Astrocyte (in vitro differentiated cells and primary cell): ENCODE data around the gene DUSP16. TPM values are rescaled to one million over a fixed set of nuclear protein-coding genes. Genes with fewer than 3 reads are reported as not detected.

Experiments
- DNase-seq: peaks from one replicate; pipeline ENCODE4 v3.0.0-alpha.2; 2010; ENCODE audit warnings: low read depth
- FAIRE-seq: peaks from 2 replicates; lab custom pipeline; 2011; peaks lifted over from hg19 to GRCh38; lab: Jason Lieb, UNC
- H2AFZ ChIP-seq: 2 replicates; pipeline ENCODE4 v1.6.0; 2012; ENCODE audit warnings: low read depth, low read length, inconsistent platforms
- H3K27ac ChIP-seq: 2 replicates; pipeline ENCODE4 v1.5.1; 2011; ENCODE audit warnings: low read depth, low read length, inconsistent platforms
- H3K27me3 ChIP-seq: 2 replicates; pipeline ENCODE4 v1.6.0; 2011; ENCODE audit warnings: low read length, inconsistent platforms; ENCODE audit not compliant: insufficient read depth
- H3K36me3 ChIP-seq: 2 replicates; pipeline ENCODE4 v1.5.1; 2011; ENCODE audit warnings: low read length, inconsistent platforms; ENCODE audit not compliant: insufficient read depth
- H3K4me1 ChIP-seq: 2 replicates; pipeline ENCODE4 v1.5.1; 2011; ENCODE audit warnings: low read length, inconsistent platforms; ENCODE audit not compliant: insufficient read depth
- H3K4me2 ChIP-seq: 2 replicates; pipeline ENCODE4 v1.6.0; 2012; ENCODE audit warnings: low read length, inconsistent platforms
- H3K4me3 ChIP-seq: 2 replicates; pipeline ENCODE4 v1.5.1; 2011; ENCODE audit warnings: low read depth, mild to moderate bottlenecking, low read length, inconsistent platforms; ENCODE audit not compliant: insufficient read depth
- H3K79me2 ChIP-seq: 2 replicates; pipeline ENCODE4 v1.6.0; 2012; ENCODE audit warnings: mild to moderate bottlenecking, low read length, inconsistent platforms; ENCODE audit not compliant: insufficient read depth
- H3K9ac ChIP-seq: 2 replicates; pipeline ENCODE4 v1.6.0; 2012; ENCODE audit warnings: mild to moderate bottlenecking, low read length, inconsistent platforms
- H3K9me3 ChIP-seq: 2 replicates; pipeline ENCODE4 v1.5.1; 2012; ENCODE audit warnings: low read depth, mild to moderate bottlenecking, low read length, inconsistent platforms; ENCODE audit not compliant: insufficient read depth
- H4K20me1 ChIP-seq: 2 replicates; pipeline ENCODE4 v1.6.0; 2012; ENCODE audit warnings: low read length, inconsistent platforms; ENCODE audit not compliant: insufficient read depth
- H3K27ac Mint-ChIP-seq: one replicate; pipeline ENCODE4 v1.8.0; 2021; ENCODE audit warnings: mild to moderate bottlenecking, mixed read lengths; ENCODE audit not compliant: unreplicated experiment
- H3K27me3 Mint-ChIP-seq: one replicate; pipeline ENCODE4 v1.8.0; 2021; ENCODE audit warnings: low read depth, mixed read lengths; ENCODE audit not compliant: unreplicated experiment
- H3K36me3 Mint-ChIP-seq: one replicate; pipeline ENCODE4 v1.8.0; 2021; ENCODE audit warnings: low read depth, mixed read lengths; ENCODE audit not compliant: unreplicated experiment
- H3K4me1 Mint-ChIP-seq: one replicate; pipeline ENCODE4 v1.8.0; 2021; ENCODE audit warnings: low read depth, mixed read lengths; ENCODE audit not compliant: unreplicated experiment
- H3K4me3 Mint-ChIP-seq: one replicate; pipeline ENCODE4 v1.8.0; 2021; ENCODE audit warnings: mild to moderate bottlenecking, moderate library complexity, mixed read lengths; ENCODE audit not compliant: unreplicated experiment
- H3K9me3 Mint-ChIP-seq: one replicate; pipeline ENCODE4 v1.8.0; 2021; ENCODE audit warnings: mild to moderate bottlenecking, mixed read lengths; ENCODE audit not compliant: unreplicated experiment
- CTCF ChIP-seq: IDR thresholded peaks from 2 replicates; pipeline ENCODE4 v1.5.1; 2011; ENCODE audit warnings: low read depth, mild to moderate bottlenecking, inconsistent platforms, low read length, moderate library complexity; ENCODE audit not compliant: insufficient read depth
- EZH2 ChIP-seq: IDR thresholded peaks from 2 replicates; pipeline ENCODE4 v1.6.1; 2012; ENCODE audit warnings: mild to moderate bottlenecking, low read length, inconsistent platforms; ENCODE audit not compliant: insufficient read depth
- total RNA-seq: library from RNA; stranded (reverse); gene quantifications from 2 replicates; pipeline ENCODE4 v1.2.1, GENCODE V29; 2021

Gene DUSP16
- total RNA-seq, 1 donor from 2014 or later: 24.2 TPM

- DNase-seq: no peak
- Mint-ChIP-seq H3K27me3 (no peaks in the 10 kb centered on the region), H3K36me3 (peaks cover 2% of the 10 kb centered on the region), H3K27ac (no peak overlapping the region), H3K9me3 (no peaks in the 10 kb centered on the region), H3K4me1 (peaks cover 13% of the 10 kb centered on the region), H3K4me3 (no peak overlapping the region)
- no peak overlapping the region for H3K4me3 ChIP-seq
- TF ChIP-seq EZH2 (no peak), CTCF (no peak)
- no peaks in the 10 kb centered on the region for H3K27me3 ChIP-seq
- H3K36me3 ChIP-seq: no peaks in the 10 kb centered on the region
- H3K27ac ChIP-seq: no peak overlapping the region
- no peak overlapping the region for H3K9ac ChIP-seq
- no peaks in the 10 kb centered on the region for H3K4me1 ChIP-seq
- H3K9me3 ChIP-seq: no peaks in the 10 kb centered on the region
- H2AFZ ChIP-seq: no peak overlapping the region
- peaks cover 27% of the 10 kb centered on the region for H4K20me1 ChIP-seq
- H3K79me2 ChIP-seq: peaks cover 24% of the 10 kb centered on the region
- H3K4me2 ChIP-seq: no peak overlapping the region
- FAIRE-seq: no peak
Measured at GRCh38 chr12:12531194-12531593, 31.5 kb downstream of the DUSP16 start.

- no peaks in the 10 kb centered on the region for H3K9me3 Mint-ChIP-seq
- H3K27me3 ChIP-seq: no peaks in the 10 kb centered on the region
- no peak overlapping the region for H3K4me2 ChIP-seq
- H3K4me3 Mint-ChIP-seq: no peak overlapping the region
- H3K4me1 Mint-ChIP-seq: peaks cover 13% of the 10 kb centered on the region
- no peak for DNase-seq
- no peak overlapping the region for H3K27ac Mint-ChIP-seq
- no peak for FAIRE-seq
- H3K36me3 ChIP-seq: no peaks in the 10 kb centered on the region
- H3K9ac ChIP-seq: no peak overlapping the region
- no peak overlapping the region for H2AFZ ChIP-seq
- H4K20me1 ChIP-seq: peaks cover 18% of the 10 kb centered on the region
- no peak overlapping the region for H3K27ac ChIP-seq
- no peaks in the 10 kb centered on the region for H3K9me3 ChIP-seq
- H3K79me2 ChIP-seq: peaks cover 21% of the 10 kb centered on the region
- H3K36me3 Mint-ChIP-seq: peaks cover 2% of the 10 kb centered on the region
- TF ChIP-seq CTCF (no peak), EZH2 (no peak)
- no peak overlapping the region for H3K4me3 ChIP-seq
- H3K4me1 ChIP-seq: no peaks in the 10 kb centered on the region
- H3K27me3 Mint-ChIP-seq: no peaks in the 10 kb centered on the region
Measured at GRCh38 chr12:12529783-12530421, 32.8 kb downstream of the DUSP16 start.
